IPS-NIHi11 (cell line): Measurements from ENCODE around the gene PVALEF.

Source experiments
- DNase-seq: peaks from one replicate; pipeline ENCODE4 v3.0.0; 2012; ENCODE audit warnings: mixed read lengths, low spot score

The PVALEF gene

GRCh38 chr17:81128774-81129173, 36.5 kb upstream of the PVALEF start:
- DNase-seq: no peak

- peak; percentile 66 for DNase-seq
These were observed 36.0 kb upstream of the PVALEF start for GRCh38 chr17:81129289-81129688.

DNA sequence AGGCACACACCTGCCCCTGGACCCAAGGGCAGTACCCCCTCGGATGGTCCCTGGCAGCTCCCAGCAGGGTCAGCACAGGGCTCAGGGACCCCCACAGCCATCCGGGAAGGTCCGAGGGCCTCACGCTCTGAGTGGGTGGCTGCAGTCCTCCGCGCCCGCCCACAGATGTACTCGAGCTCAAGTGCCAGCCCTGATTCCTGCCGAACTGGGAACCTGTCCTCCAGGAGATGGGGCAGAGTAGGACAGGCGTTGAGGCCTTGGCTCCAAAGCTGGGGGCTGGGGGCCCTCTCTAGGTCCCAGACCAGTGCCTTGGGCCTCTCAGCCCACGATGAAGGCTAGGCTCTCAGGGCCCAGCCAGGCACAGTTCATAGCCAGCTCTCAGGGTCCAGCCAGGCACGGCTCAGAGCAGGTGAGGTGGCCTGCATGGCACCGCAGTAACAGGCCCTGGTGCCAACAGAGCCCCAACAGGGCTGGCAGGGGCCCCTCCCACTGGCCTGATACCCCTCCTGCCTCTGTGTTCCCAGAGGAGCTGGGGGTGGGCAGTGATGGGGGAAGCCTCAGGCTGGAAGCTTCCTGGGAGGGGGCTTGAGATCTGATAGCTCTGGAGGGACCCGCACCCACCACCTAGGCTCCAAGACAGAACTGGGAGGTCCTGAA, 35.5 kb upstream of the PVALEF start:
- DNase-seq: no peak

DNA sequence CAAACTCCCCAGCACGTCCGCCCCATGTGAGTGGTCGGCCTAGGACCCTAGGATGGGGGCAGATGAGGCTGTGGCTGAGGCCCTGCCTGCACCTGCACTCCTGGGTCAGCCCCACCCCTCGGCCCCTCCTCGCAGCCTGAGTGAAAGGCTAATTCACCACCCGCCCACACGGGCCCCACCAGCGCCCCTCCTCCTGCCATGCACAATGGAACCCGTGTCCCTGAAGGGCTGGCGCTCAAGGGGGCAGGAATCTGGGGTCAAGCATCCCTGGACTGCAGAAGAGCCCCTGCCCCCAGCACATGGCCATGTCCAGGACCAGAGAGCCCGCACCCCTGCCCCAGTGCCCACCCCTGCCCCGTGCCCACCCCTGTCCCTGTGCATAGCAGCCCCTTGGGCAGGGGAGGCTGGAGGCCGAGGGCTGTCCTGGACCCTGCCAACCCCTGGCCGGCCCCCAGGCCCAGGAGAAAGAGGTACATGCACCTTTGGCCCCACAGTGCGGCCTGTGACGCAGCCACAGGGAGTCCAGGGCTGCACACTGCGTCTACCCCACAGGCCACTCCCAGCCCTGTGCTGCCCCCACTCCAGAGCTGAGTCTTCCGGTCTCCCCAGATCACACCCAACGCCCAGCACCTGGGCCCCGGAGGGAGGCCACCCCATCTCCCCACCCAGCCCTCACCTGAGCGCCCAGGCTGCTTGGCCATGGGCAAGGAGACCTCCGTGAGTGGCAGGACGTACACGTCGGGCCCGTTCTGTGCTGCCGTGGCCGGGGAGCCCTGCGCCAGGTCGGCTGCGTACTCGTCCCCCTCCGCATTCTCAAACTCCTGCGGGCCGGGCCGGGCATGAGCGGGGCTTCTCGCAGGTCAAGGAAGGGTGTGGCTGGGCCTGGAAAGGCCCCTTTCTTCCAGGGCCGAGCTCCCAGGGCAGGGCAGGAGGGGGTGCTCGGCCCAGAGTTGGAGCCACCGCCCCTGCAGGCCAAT, 34.6 kb upstream of the PVALEF start:
- DNase-seq: no peak

- peak; percentile 64 for DNase-seq
These were observed 33.7 kb upstream of the PVALEF start for GRCh38 chr17:81131486-81132196.

GRCh38 chr17:81132197-81132540, 33.1 kb upstream of the PVALEF start:
- no peak for DNase-seq

DNA sequence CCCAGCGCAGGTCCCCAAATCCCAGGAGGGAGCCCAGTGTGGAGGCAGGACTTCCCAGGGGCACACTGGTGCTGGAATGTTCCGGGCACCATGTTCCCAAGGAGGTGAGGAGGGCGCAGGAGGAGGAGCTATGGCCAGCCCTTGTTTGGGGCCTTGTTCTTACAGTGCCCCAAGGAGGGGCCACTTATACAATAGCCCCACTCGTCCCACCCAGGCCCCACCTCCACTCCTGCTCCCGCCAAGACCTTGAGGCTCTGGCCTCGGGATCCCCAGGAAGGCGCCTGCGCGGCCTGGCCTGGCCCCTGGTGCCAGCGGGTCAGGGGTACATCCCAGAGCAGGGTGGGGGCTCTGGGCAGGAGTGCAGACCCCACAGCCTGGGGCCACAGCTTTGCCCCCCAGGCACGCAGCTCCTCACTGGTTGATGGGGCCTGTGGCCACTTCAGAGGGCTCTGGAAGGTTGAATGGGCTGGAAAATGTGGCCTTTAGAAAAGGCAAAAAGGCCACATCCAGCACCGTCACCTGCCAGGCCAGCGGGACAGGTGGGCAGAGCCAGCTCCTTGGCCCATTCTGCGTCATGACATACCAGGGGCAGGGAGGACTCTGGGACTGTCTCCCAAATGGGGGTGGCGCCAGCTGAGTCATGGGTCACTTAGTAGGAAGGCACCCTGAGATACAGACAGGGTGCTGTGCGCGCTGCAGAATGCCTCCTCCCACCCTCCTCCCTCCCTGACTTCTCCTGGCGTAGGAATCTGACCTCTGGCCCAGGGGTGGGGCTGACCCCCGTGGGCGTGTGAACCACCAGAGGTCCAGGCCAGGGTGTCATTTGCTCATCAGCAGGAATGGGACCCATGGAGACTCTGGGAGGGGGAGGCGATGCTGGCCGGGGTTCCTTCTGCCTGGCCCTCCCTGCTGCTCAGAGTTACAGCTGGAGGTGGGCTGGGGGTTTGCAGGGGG, 32.3 kb upstream of the PVALEF start:
- DNase-seq: no peak

DNA sequence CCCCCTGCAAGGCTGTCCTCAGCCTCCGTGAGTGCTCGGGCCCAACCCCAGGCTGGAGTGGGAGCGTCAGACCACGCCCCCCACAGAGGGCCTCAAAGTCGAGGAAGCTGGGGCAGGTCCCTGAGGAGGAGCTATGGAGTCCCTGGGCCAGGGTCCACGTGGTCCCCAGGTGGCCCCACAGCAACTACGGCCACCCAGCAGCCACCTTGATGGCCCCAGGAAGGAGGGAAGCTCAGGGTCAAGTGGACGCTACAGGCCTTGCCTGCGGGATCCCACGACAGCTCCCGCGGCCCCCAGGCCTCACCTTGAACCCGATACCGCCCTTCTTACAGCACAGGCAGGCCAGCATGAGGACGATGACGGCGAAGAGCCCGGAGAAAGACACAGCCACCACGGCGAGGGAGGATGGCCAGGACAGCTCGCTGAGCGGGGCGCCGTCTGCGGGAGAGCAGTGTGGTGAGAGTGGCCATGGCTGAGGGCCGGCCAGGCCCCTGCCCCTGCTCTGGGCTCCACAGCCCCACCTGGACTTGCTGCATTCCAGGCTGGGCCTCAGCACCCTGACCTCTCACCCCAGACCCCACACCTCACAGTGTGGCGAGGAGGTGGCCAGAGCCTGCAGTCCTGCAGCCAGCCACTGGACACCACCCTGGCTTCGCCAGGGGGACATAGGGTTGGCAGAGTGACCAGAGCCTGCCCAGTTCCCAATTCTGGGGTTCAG, 31.1 kb upstream of the PVALEF start:
- no peak for DNase-seq

DNA sequence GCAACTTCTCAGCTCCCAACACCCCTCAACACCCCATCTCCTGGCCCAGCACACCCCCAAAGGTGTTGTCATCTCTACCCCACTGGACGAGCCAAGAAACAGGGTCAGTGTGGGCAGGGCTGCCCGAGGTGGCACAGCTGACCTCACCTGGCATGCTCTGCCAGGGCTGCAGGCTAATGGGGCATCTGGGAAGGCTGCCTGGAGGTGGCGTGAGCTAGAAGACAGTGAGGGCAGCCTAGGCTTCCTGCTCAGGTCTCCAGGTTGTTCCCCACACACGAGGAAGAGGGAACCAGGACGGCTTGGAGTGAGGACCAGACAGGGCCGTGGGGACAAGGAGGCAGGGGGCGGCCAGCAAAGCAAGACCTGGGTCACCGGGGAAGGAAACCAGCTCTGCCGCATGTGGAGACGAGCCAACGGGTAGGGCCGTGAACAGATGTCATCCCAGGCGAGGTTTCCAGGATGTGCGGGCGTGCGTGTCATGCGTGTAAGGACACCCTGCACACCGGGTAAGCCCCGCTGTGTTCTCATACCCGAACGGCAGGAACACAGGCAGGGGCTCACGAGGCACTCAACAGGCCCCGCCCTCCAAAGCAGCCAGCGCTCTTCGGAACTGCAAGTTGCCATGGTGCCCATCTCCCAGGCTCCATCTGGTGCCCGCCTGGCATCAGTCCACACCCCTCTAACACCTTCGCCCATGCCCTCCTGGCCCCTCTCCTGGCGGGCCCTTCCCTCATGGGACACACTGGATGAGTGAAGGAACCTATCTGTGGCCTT, 29.6 kb upstream of the PVALEF start:
- DNase-seq: no peak

GRCh38 chr17:81136366-81136765, 28.9 kb upstream of the PVALEF start:
- DNase-seq: no peak

GRCh38 chr17:81137248-81137647, 28.1 kb upstream of the PVALEF start:
- no peak for DNase-seq

DNA sequence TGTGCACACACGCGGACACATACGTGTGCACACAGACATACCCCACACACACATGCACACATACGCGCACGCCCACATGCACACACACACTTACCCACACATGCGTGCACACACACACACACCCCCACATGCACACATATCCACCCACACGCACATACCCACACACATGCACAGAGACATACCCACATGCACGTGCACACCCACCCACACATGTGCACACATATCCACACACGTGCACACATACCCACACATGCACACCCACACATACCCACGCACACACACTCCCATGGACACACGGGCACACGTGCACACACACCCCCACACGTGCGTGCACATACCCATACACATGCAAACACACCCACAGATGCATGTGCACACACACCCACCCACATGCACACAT, 27.2 kb upstream of the PVALEF start:
- no peak for DNase-seq

- DNase-seq: no peak
These were observed 26.8 kb upstream of the PVALEF start for GRCh38 chr17:81138500-81138899.

DNA sequence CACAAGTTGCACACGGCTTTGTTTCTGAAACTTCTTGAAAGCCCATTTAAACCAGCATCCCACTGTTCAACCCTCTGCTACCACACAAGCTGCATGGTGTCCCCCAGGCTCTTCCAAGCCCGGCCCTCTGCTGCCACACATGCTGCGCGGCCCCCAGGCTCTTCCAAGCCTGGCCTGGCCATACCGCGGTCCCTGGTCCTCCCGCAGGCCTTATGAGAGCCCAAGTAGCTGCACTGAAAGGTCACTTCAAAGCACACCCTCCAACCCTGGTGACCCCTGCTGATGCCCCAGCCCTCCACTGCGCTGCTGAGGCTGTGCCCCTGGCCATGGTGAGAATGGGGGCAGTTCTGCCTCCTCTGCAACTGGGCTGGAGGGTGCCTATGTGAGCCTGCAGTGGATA, 25.9 kb upstream of the PVALEF start:
- DNase-seq: no peak

- no peak for DNase-seq
These were observed 25.3 kb upstream of the PVALEF start for GRCh38 chr17:81140018-81140417.

DNA sequence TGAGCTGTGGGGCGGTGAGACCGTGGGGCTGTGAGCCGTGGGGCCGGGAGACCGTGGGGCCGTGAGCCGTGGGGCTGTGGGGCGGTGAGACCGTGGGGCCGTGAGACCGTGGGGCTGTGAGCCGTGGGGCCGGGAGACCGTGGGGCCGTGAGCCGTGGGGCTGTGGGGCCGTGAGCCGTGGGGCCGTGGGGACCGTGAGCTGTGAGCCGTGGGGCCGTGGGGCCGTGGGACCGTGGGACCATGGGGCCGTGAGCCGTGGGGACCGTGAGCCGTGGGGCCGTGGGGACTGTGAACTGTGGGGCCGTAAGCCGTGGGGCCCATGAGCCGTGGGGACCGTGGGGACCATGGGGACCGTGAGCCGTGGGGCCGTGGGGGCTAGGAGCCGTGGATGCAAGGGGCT, 24.6 kb upstream of the PVALEF start:
- DNase-seq: no peak

- peak; percentile 82 for DNase-seq
These were observed 22.8 kb upstream of the PVALEF start for GRCh38 chr17:81142301-81143199.

DNA sequence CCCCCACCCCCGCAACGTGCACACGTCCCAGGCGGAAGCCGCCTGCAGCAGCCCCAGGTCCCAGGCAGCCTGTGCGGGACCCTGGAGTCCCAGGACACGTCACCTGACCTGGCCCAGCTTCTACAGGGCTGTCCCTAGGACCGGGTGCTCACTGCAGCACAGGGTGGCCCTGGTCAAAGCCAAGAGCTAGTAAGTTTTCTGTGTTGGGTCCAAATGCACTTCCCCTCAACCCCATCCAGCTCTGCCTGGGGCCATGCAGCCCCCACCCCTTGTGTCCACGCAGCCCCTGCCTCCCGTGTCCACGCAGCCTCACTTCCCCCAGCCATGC, 22.1 kb upstream of the PVALEF start:
- DNase-seq: no peak

- no peak for DNase-seq
These were observed 21.4 kb upstream of the PVALEF start for GRCh38 chr17:81143717-81144422.
